Activated naive CD8-positive, alpha-beta T cell treated with anti-CD3 and anti-CD28 coated beads for 36 hours (primary cell): ENCODE measurements around the gene PALM3. TPM values are rescaled to one million over a fixed set of nuclear protein-coding genes. Genes with fewer than 3 reads are reported as not detected.
"Not testable (repeated sequence)": the region's sequence is repeated elsewhere in the genome, so short reads cannot be mapped to it uniquely, and the experiment has no call there.

Experiments
- DNase-seq: peaks from one replicate; pipeline ENCODE4 v3.0.0; 2021
- H3K27ac Mint-ChIP-seq: one replicate; pipeline ENCODE4 v1.8.0; 2022; ENCODE audit warnings: mild to moderate bottlenecking, moderate library complexity, mixed read lengths
- H3K27me3 Mint-ChIP-seq: one replicate; pipeline ENCODE4 v1.8.0; 2022; ENCODE audit warnings: mild to moderate bottlenecking, mixed read lengths
- H3K36me3 Mint-ChIP-seq: one replicate; pipeline ENCODE4 v1.8.0; 2021; ENCODE audit warnings: mild to moderate bottlenecking, mixed read lengths
- H3K4me1 Mint-ChIP-seq: one replicate; pipeline ENCODE4 v1.8.0; 2021; ENCODE audit warnings: mixed read lengths
- H3K4me3 Mint-ChIP-seq: one replicate; pipeline ENCODE4 v1.8.0; 2022; ENCODE audit warnings: mild to moderate bottlenecking, moderate library complexity, mixed read lengths
- H3K9me3 Mint-ChIP-seq: one replicate; pipeline ENCODE4 v1.8.0; 2022; ENCODE audit warnings: mixed read lengths
- total RNA-seq, 2 experiments: library from RNA; stranded (reverse); gene quantifications; one replicate each; pipeline ENCODE4 v1.2.3, GENCODE V29; 2021

The PALM3 gene
- total RNA-seq, 2 experiments from 2014 or later = not detected

GRCh38 chr19:14056069-14056666 lies 5.7 kb downstream of the PALM3 start:
- Mint-ChIP-seq H3K4me1 (peaks cover 17% of the 10 kb centered on the region), H3K4me3 (no peak overlapping the region)
- no peak for DNase-seq

GRCh38 chr19:14055396-14055795 lies 6.5 kb downstream of the PALM3 start:
- Mint-ChIP-seq H3K27ac (no peak overlapping the region), H3K36me3 (peaks cover 21% of the 10 kb centered on the region), H3K4me3 (no peak overlapping the region), H3K4me1 (peaks cover 17% of the 10 kb centered on the region), H3K9me3 (peaks cover 1% of the 10 kb centered on the region), H3K27me3 (peaks cover 33% of the 10 kb centered on the region)
- no peak for DNase-seq

More at GRCh38 chr19:14056069-14056666, 5.7 kb downstream of the PALM3 start:
- Mint-ChIP-seq H3K36me3 (peaks cover 20% of the 10 kb centered on the region), H3K27me3 (peaks cover 39% of the 10 kb centered on the region), H3K27ac (no peak overlapping the region), H3K9me3 (peaks cover 1% of the 10 kb centered on the region)

GRCh38 chr19:14054721-14055120 lies 7.2 kb downstream of the PALM3 start:
- Mint-ChIP-seq H3K36me3 (peaks cover 26% of the 10 kb centered on the region), H3K4me3 (no peak overlapping the region), H3K9me3 (peaks cover 1% of the 10 kb centered on the region)

GRCh38 chr19:14054099-14054498 lies 7.8 kb downstream of the PALM3 start:
- Mint-ChIP-seq H3K27ac (no peak overlapping the region), H3K4me1 (peaks cover 15% of the 10 kb centered on the region), H3K9me3 (peaks cover 1% of the 10 kb centered on the region), H3K27me3 (peaks cover 25% of the 10 kb centered on the region), H3K36me3 (peaks cover 26% of the 10 kb centered on the region), H3K4me3 (no peak overlapping the region)
- no peak for DNase-seq

More at GRCh38 chr19:14054721-14055120, 7.2 kb downstream of the PALM3 start:
- Mint-ChIP-seq H3K27me3 (peaks cover 31% of the 10 kb centered on the region), H3K4me1 (peaks cover 16% of the 10 kb centered on the region), H3K27ac (no peak overlapping the region)
- DNase-seq = no peak

GRCh38 chr19:14053500-14053899 lies 8.4 kb downstream of the PALM3 start:
- Mint-ChIP-seq H3K9me3 (peaks cover 2% of the 10 kb centered on the region), H3K27ac (no peak overlapping the region), H3K36me3 (peaks cover 30% of the 10 kb centered on the region), H3K4me3 (no peak overlapping the region), H3K4me1 (peaks cover 12% of the 10 kb centered on the region), H3K27me3 (peaks cover 19% of the 10 kb centered on the region)
- no peak for DNase-seq

GRCh38 chr19:14053032-14053431 lies 8.8 kb downstream of the PALM3 start:
- H3K4me1 Mint-ChIP-seq = peaks cover 9% of the 10 kb centered on the region
- H3K27me3 Mint-ChIP-seq = peaks cover 14% of the 10 kb centered on the region
- no peak overlapping the region for H3K4me3 Mint-ChIP-seq
- no peak overlapping the region for H3K27ac Mint-ChIP-seq
- no peak for DNase-seq
- H3K36me3 Mint-ChIP-seq = peaks cover 35% of the 10 kb centered on the region
- H3K9me3 Mint-ChIP-seq = peaks cover 3% of the 10 kb centered on the region

- H3K4me1 Mint-ChIP-seq = peaks cover 4% of the 10 kb centered on the region
- H3K36me3 Mint-ChIP-seq = peaks cover 40% of the 10 kb centered on the region
- H3K27ac Mint-ChIP-seq = no peak overlapping the region
- H3K27me3 Mint-ChIP-seq = peaks cover 8% of the 10 kb centered on the region
- no peak overlapping the region for H3K4me3 Mint-ChIP-seq
- peaks cover 3% of the 10 kb centered on the region for H3K9me3 Mint-ChIP-seq
- no peak for DNase-seq
Measured at GRCh38 chr19:14052470-14052869, 9.4 kb downstream of the PALM3 start.

GRCh38 chr19:14051980-14052379 lies 9.9 kb downstream of the PALM3 start:
- Mint-ChIP-seq H3K4me3 (no peak overlapping the region), H3K4me1 (peaks cover 4% of the 10 kb centered on the region), H3K27ac (no peak overlapping the region), H3K27me3 (peaks cover 5% of the 10 kb centered on the region), H3K36me3 (peaks cover 44% of the 10 kb centered on the region), H3K9me3 (peaks cover 3% of the 10 kb centered on the region)
- no peak for DNase-seq

GRCh38 chr19:14050961-14051360 lies 10.9 kb downstream of the PALM3 start:
- H3K27ac Mint-ChIP-seq, DNase-seq, H3K27me3 Mint-ChIP-seq, H3K9me3 Mint-ChIP-seq, H3K4me3 Mint-ChIP-seq, H3K4me1 Mint-ChIP-seq: not testable (repeated sequence)
- peaks cover 52% of the 10 kb centered on the region for H3K36me3 Mint-ChIP-seq

- H3K27ac Mint-ChIP-seq = no peak overlapping the region
- no peak for DNase-seq
- peaks cover 3% of the 10 kb centered on the region for H3K9me3 Mint-ChIP-seq
- peaks cover 54% of the 10 kb centered on the region for H3K36me3 Mint-ChIP-seq
- no peak overlapping the region for H3K4me3 Mint-ChIP-seq
- no peaks in the 10 kb centered on the region for H3K27me3 Mint-ChIP-seq
- peaks cover 6% of the 10 kb centered on the region for H3K4me1 Mint-ChIP-seq
Measured at GRCh38 chr19:14050512-14050911, 11.4 kb downstream of the PALM3 start.

GRCh38 chr19:14048443-14049153 lies 13.3 kb downstream of the PALM3 start:
- H3K27ac Mint-ChIP-seq = no peak overlapping the region
- peaks cover 6% of the 10 kb centered on the region for H3K4me1 Mint-ChIP-seq
- DNase-seq = peak; percentile 74
- no peaks in the 10 kb centered on the region for H3K27me3 Mint-ChIP-seq
- peaks cover 3% of the 10 kb centered on the region for H3K9me3 Mint-ChIP-seq
- H3K36me3 Mint-ChIP-seq = peaks cover 51% of the 10 kb centered on the region
- no peak overlapping the region for H3K4me3 Mint-ChIP-seq

- not testable (repeated sequence) for H3K4me1 Mint-ChIP-seq, H3K4me3 Mint-ChIP-seq, H3K27me3 Mint-ChIP-seq, DNase-seq, H3K9me3 Mint-ChIP-seq, H3K27ac Mint-ChIP-seq
- peaks cover 48% of the 10 kb centered on the region for H3K36me3 Mint-ChIP-seq
Measured at GRCh38 chr19:14047866-14048265, 14.0 kb downstream of the PALM3 start.

GRCh38 chr19:14042659-14043608 lies 18.9 kb downstream of the PALM3 start:
- H3K9me3 Mint-ChIP-seq, H3K27me3 Mint-ChIP-seq, H3K4me1 Mint-ChIP-seq, DNase-seq, H3K4me3 Mint-ChIP-seq: not testable (repeated sequence)
- peak overlapping the region; percentile 51 for H3K27ac Mint-ChIP-seq
- peaks cover 23% of the 10 kb centered on the region for H3K36me3 Mint-ChIP-seq

- H3K27me3 Mint-ChIP-seq = no peaks in the 10 kb centered on the region
- H3K27ac Mint-ChIP-seq = no peak overlapping the region
- no peak overlapping the region for H3K4me3 Mint-ChIP-seq
- peaks cover 15% of the 10 kb centered on the region for H3K36me3 Mint-ChIP-seq
- no peak for DNase-seq
- H3K9me3 Mint-ChIP-seq = no peaks in the 10 kb centered on the region
- H3K4me1 Mint-ChIP-seq = peaks cover 8% of the 10 kb centered on the region
Measured at GRCh38 chr19:14039181-14039580, 22.7 kb downstream of the PALM3 start.

GRCh38 chr19:14035706-14036105 lies 26.2 kb downstream of the PALM3 start:
- no peak overlapping the region for H3K27ac Mint-ChIP-seq
- peaks cover 23% of the 10 kb centered on the region for H3K4me1 Mint-ChIP-seq
- no peaks in the 10 kb centered on the region for H3K9me3 Mint-ChIP-seq
- peaks cover 19% of the 10 kb centered on the region for H3K36me3 Mint-ChIP-seq
- DNase-seq = no peak
- no peaks in the 10 kb centered on the region for H3K27me3 Mint-ChIP-seq
- H3K4me3 Mint-ChIP-seq = no peak overlapping the region
